Mesothelial cell of epicardium (in vitro differentiated cells): ENCODE results near the gene TPRN. TPM values are rescaled to one million over a fixed set of nuclear protein-coding genes. Genes with fewer than 3 reads are reported as not detected.

Experiments
- DNase-seq, 2 experiments: peaks; one replicate each; pipeline ENCODE4 v3.0.0; 2021; ENCODE audit warnings: low spot score in 2 of 2; ENCODE audit not compliant: unreplicated experiment in 2 of 2
- H3K27ac Mint-ChIP-seq: 2 replicates; pipeline ENCODE4 v1.8.0; 2021; ENCODE audit warnings: mixed read lengths
- H3K27me3 Mint-ChIP-seq: 2 replicates; pipeline ENCODE4 v1.8.0; 2021; ENCODE audit warnings: low read depth, mixed read lengths
- H3K36me3 Mint-ChIP-seq: 2 replicates; pipeline ENCODE4 v1.8.0; 2021; ENCODE audit warnings: mixed read lengths
- H3K4me1 Mint-ChIP-seq: 2 replicates; pipeline ENCODE4 v1.8.0; 2021; ENCODE audit warnings: mixed read lengths
- H3K4me3 Mint-ChIP-seq: 2 replicates; pipeline ENCODE4 v1.8.0; 2021; ENCODE audit warnings: mild to moderate bottlenecking, moderate library complexity, mixed read lengths
- H3K9me3 Mint-ChIP-seq: 2 replicates; pipeline ENCODE4 v1.8.0; 2021; ENCODE audit warnings: mixed read lengths
- total RNA-seq: library from RNA; stranded (reverse); gene quantifications from 3 replicates; pipeline ENCODE4 v1.2.1, GENCODE V29; 2021
- TF ChIP-seq, protein P1 (sequence below): fragments of 200-600 bp; sonication (generic); IDR thresholded peaks from one replicate; pipeline ENCODE4 v1.5.0; 2021; ENCODE audit warnings: antibody characterized with exemption; ENCODE audit not compliant: unreplicated experiment

TPRN gene
- total RNA-seq, 1 donor from 2014 or later = 16.7 TPM

DNA sequence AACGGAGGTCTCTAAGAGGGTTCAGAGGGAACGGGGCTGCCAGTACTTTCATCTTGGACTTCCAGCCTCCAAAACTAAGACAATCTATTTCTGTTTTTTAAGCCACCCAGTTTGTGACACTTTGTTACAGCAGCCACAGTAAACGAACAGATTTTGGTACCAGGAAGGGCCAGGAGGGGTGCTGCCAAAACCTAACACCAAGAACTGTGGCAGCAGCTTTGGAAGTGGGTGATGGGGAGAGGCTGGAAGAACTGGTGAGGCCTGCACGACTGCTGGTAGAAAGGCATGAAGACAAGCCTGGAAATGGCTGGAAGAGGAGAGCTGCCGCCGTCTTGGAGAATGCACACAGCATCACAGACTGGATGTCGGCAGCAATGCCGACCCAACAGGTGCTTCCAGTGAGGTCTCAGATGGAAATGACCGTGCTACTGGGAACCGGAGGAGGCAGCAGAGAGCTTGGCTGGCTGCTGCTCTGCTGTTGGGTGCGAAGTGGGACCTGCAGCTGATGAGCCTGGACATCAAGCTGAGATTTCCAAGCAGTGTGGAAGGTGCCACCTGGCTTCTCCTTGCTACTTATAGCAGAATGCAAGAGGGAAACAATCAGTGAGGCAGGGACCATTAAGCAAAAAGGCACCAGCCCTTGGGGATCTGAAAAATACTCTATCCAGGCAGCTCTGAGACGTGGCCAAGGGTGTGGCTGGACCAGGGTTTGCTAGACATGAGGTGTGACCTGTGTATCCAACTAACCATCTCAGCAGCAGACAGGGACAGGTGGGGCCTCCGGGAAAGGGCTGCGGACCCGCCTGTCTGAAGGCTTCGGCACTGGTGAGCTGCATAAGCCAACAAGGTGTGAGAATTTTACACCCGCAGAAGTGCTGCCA is 24.0 kb downstream of the TPRN start:
- Mint-ChIP-seq H3K36me3 (peaks cover 5% of the 10 kb centered on the region), H3K4me1 (no peaks in the 10 kb centered on the region), H3K27ac (no peak overlapping the region), H3K9me3 (no peaks in the 10 kb centered on the region), H3K27me3 (peaks cover 49% of the 10 kb centered on the region), H3K4me3 (no peak overlapping the region)
- DNase-seq = no peak
- TF ChIP-seq, protein P1, sequence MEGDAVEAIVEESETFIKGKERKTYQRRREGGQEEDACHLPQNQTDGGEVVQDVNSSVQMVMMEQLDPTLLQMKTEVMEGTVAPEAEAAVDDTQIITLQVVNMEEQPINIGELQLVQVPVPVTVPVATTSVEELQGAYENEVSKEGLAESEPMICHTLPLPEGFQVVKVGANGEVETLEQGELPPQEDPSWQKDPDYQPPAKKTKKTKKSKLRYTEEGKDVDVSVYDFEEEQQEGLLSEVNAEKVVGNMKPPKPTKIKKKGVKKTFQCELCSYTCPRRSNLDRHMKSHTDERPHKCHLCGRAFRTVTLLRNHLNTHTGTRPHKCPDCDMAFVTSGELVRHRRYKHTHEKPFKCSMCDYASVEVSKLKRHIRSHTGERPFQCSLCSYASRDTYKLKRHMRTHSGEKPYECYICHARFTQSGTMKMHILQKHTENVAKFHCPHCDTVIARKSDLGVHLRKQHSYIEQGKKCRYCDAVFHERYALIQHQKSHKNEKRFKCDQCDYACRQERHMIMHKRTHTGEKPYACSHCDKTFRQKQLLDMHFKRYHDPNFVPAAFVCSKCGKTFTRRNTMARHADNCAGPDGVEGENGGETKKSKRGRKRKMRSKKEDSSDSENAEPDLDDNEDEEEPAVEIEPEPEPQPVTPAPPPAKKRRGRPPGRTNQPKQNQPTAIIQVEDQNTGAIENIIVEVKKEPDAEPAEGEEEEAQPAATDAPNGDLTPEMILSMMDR = peak; percentile 43

DNA sequence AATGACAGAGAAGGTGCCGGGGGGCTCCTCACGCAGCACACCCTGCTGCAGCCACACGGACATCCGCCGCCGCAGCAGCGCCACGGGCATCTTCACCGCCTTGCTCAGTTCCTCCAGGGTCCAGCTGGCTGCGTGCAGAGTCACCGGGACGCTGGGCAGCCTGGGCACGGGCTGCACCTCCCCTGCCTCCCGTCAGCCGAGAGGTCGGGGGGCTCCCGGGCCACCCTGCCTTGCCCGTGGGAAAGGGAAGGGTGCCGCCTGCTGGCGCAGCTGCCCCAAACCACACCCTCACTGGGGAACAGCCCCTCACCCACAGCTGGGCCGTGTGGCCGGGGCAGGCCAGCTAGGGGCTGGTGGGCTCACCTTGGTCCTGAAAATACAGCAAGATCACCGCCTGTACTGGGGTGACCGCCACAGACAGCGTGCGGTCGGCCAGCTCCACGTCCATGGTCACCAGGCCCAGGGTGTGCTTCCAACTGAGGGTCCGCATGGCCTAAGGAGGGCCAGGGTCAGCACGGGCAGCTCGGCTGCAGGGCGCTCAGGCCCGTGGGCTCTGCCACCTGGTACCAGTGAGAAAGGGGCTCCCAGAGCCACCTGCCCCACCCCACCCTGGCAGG is 25.1 kb downstream of the TPRN start:
- no peak overlapping the region for H3K27ac Mint-ChIP-seq
- TF ChIP-seq, protein P1 = no peak
- no peaks in the 10 kb centered on the region for H3K9me3 Mint-ChIP-seq
- H3K4me3 Mint-ChIP-seq = no peak overlapping the region
- no peaks in the 10 kb centered on the region for H3K4me1 Mint-ChIP-seq
- peaks cover 60% of the 10 kb centered on the region for H3K27me3 Mint-ChIP-seq
- no peak for DNase-seq
- H3K36me3 Mint-ChIP-seq = peaks cover 5% of the 10 kb centered on the region

DNA sequence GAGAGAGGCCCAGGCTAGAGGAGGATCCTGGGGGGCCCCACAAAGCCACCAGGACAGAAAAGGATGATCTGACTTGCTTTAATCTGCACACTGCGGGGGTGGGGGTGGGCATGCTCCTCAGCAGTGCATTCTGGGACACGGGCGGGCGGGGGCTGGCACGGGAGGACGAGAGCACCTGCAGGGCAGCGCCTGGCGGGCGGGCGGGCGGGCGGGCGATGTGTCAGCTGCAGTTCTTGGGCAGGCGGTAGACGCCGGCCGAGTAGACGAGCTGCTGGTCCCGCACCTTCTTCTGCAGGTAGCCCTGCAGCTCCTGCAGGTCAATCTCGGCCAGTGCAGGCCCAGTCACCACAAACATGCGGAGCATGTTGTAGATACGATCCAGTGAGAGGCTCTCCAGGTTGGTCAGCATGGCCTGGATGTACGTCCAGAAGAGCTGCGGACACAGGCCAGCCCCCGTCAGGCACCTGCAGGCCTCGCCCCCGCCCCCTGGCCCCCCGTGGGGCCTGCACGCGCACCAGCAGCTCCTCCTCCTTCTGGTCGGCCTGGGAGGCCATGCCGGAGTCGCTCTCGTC is 25.7 kb downstream of the TPRN start:
- DNase-seq = no peak
- no peaks in the 10 kb centered on the region for H3K4me1 Mint-ChIP-seq
- no peak overlapping the region for H3K4me3 Mint-ChIP-seq
- TF ChIP-seq, protein P1 = no peak
- H3K9me3 Mint-ChIP-seq = no peaks in the 10 kb centered on the region
- peaks cover 5% of the 10 kb centered on the region for H3K36me3 Mint-ChIP-seq
- H3K27me3 Mint-ChIP-seq = peaks cover 66% of the 10 kb centered on the region
- no peak overlapping the region for H3K27ac Mint-ChIP-seq

DNA sequence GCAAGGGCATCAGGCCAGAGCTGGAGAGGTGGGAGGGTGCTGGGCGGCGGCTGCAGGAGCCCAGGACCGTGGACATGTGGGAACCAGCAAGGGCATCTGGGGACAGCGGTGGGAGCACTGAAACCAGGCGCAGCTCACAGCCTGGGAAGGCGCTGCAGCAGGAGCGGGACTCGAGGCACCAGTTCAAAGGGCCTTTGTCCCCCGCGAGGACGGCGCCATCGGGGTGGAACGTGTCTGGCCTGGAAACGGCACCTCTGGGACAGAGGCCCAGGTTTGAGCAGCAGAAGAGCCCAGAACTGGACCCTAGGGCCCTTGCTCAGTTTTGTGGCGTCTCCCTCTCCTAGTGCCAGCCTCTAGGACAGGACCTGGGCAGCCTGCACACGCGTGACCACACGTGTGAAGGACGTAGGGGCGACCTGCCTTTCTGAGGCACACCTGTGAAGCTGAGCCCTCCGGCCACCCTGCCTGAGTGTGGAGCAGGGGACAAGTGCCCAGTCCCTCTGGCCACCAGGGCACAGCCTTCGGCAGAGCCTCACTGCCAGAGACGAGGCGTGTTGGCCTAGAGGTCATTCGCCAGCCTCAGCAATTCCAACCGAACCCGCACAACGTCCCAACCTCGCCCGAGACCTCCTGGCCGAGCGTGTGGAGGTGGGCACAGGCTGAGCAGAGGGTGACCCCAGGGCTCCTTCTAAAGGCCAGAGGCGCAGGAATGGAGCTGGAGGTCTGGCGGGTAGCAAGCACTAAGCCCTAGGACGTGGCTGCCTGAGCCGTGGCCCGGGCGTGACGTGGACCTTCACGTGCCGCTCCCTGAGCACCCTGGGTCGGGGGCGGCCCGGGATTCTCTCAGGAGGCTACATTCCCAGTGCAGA is 26.5 kb downstream of the TPRN start:
- Mint-ChIP-seq H3K36me3 (peaks cover 5% of the 10 kb centered on the region), H3K9me3 (no peaks in the 10 kb centered on the region), H3K4me1 (no peaks in the 10 kb centered on the region), H3K27me3 (peaks cover 69% of the 10 kb centered on the region), H3K27ac (no peak overlapping the region), H3K4me3 (no peak overlapping the region)
- DNase-seq = no peak
- TF ChIP-seq, protein P1 = no peak
